ENCODE measurements around the gene IPO5.
"Not testable (repeated sequence)": the region's sequence is repeated elsewhere in the genome, so short reads cannot be mapped to it uniquely, and the experiment has no call there.

DNA sequence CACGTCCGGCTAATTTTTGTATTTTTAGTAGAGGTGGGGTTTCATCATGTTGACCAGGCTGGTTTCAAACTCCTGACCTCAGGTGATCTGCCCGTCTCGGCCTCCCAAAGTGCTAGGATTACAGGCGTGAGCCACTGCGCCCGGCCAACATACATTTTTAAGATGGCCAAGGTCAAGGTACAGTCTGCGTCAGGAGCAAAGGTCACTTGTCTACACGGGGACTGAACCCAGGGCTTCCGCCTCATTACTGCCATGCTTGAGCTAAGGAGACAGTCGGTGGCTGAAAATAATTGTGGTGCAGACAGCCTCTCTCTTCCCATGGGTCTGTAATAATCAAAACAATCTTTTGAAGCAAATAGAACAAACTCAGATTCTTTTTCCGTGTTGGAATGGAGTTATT, 94.3 kb downstream of the IPO5 start:
- TF ChIP-seq CTCF (IDR thresholded peaks at IDR 0.05; ENCODE audit: insufficient read depth, low read length, poor library complexity, severe bottlenecking); EZH2phosphoT487 (conservative IDR thresholded peaks at IDR 0.05; ENCODE audit: low read length): not testable (repeated sequence)
